Measurements from ENCODE around the gene SLC35F2. TPM values are rescaled to one million over a fixed set of nuclear protein-coding genes. Genes with fewer than 3 reads are reported as not detected.
A peak's percentile ranks its signal among the peaks of the same experiment; 100 is the strongest.

Gene SLC35F2
- polyA plus RNA-seq, 1 of the 3 experiments (the other 2 are of a cell fraction), result 12.4 TPM

DNA sequence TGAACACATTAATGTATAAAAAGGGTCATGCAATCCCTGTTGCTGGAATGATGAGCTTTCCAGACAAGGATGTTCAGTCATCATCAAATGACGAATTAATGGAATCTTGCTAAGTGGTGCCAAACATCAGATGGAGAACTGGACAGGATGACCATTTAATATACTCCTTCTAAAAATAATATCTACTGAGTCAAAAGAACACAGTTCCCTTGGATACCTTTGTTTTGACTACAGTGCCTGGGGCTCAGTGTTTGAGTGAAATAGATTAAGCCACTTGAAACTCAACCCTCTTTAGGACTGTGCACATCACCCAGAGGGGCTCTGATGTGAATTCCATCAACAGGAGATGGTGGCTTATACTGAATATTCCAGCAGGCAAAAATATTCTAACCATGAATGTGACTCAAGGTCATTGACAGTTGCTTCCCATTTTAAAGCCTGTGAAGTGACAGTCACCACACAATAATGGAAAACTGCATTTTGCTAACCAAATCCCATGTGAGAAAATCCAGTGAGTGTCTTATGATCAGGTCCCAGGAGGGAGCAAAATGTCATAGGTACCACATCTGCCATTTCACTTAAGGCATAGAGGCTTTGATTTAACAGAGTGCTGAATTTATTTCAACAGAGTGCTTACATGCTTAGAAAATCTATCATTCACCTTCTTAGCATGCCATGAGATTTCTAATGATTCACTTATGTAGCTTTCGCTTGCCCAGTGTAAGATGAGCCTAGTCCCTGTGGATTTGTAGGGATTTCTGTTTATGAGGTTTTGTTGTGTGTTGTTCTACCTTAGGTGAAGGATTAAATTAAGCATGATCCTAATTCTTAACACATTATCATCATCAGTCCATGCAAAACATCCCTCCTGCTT, 105.4 kb downstream of the SLC35F2 start:
- Histone ChIP-seq H3K27ac (ENCODE audit: low read depth in 2 of 2, low read length in 1 of 2) (peak overlapping the region in 1 of 2 experiments; percentile 44; a peak in 1 of 4 replicates), H4K20me1 (ENCODE audit: insufficient read depth) (no peaks in the 10 kb centered on the region), H3K27me3 (ENCODE audit: insufficient read depth) (no peaks in the 10 kb centered on the region), H3K9me2 (no peaks in the 10 kb centered on the region), H2AFZ (ENCODE audit: low read depth) (no peak overlapping the region), H3K36me3 (replicated peaks in 1 of 2; ENCODE audit: control insufficient read depth in 1 of 2, insufficient read depth in 2 of 2, low read length in 1 of 2) (no peaks in the 10 kb centered on the region), H3K4me2 (no peak overlapping the region), H3F3A (replicated peaks; ENCODE audit: insufficient read depth) (no peaks in the 10 kb centered on the region), H3K9me3 (no peaks in the 10 kb centered on the region), H3K9ac (no peak overlapping the region), H3K4me1 (ENCODE audit: control insufficient read depth in 1 of 2, insufficient read depth in 2 of 2, low read depth in 1 of 2, low read length in 1 of 2) (no peaks in the 10 kb centered on the region), H3K4me3 (ENCODE audit: low read depth in 2 of 2, low read length in 1 of 2) (no peak overlapping the region), H3K79me2 (ENCODE audit: insufficient read depth) (no peaks in the 10 kb centered on the region)
- TF ChIP-seq JUND (IDR thresholded peaks at IDR 0.05) (no peak), FOSL2 (IDR thresholded peaks at IDR 0.05; ENCODE audit: borderline replicate concordance, low read depth) (no peak), SIN3A (IDR thresholded peaks at IDR 0.05; ENCODE audit: borderline replicate concordance, low read depth, low read length) (no peak), RFX5 (IDR thresholded peaks at IDR 0.05; ENCODE audit: low read length) (no peak)
- TF ChIP-seq, protein P1, sequence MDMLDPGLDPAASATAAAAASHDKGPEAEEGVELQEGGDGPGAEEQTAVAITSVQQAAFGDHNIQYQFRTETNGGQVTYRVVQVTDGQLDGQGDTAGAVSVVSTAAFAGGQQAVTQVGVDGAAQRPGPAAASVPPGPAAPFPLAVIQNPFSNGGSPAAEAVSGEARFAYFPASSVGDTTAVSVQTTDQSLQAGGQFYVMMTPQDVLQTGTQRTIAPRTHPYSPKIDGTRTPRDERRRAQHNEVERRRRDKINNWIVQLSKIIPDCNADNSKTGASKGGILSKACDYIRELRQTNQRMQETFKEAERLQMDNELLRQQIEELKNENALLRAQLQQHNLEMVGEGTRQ (IDR thresholded peaks at IDR 0.05; ENCODE audit: borderline replicate concordance, low read depth, low read length), result no peak
- ChIA-PET CTCF (no interaction called here), POLR2A (no interaction called here)
- no peak for DNase-seq
- WGBS (ENCODE audit: low lambda C conversion rate), result 47% methylated on average over 2 of the region's 2 CpGs

DNA sequence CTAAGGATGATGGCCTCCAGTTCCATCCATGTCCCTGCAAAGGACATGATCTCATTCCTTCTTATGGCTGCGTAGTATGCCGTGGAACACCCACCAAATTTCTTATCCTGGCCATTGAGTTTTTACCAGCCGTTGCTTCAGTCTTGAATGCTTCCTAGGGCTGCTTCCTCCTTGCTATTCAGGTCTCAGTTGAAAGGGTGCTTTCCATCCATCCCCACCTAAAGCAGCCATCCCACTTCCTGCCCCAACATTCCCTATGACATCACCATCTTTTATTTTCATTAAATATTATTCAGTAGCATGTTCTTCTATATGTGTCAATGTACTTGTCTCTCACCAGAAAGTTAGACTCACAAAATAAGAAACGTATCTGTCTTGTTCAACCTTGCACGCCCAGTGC, 106.1 kb downstream of the SLC35F2 start:
- H3K9me2 ChIP-seq, result no peaks in the 10 kb centered on the region
- CTCF ChIA-PET, result no interaction called here
- 51% methylated on average over 5 of the region's 5 CpGs for WGBS (ENCODE audit: low lambda C conversion rate)

More for the DNA sequence above, 106.1 kb downstream of the SLC35F2 start:
- Histone ChIP-seq H3K9ac (no peak overlapping the region), H2AFZ (ENCODE audit: low read depth) (no peak overlapping the region), H3F3A (replicated peaks; ENCODE audit: insufficient read depth) (no peaks in the 10 kb centered on the region), H3K36me3 (replicated peaks in 1 of 2; ENCODE audit: control insufficient read depth in 1 of 2, insufficient read depth in 2 of 2, low read length in 1 of 2) (no peaks in the 10 kb centered on the region), H3K9me3 (no peaks in the 10 kb centered on the region), H3K27ac (ENCODE audit: low read depth in 2 of 2, low read length in 1 of 2) (peak overlapping the region in 1 of 2 experiments; percentile 44; a peak in 1 of 4 replicates), H3K79me2 (ENCODE audit: insufficient read depth) (no peaks in the 10 kb centered on the region), H3K4me3 (ENCODE audit: low read depth in 2 of 2, low read length in 1 of 2) (no peak overlapping the region), H3K27me3 (ENCODE audit: insufficient read depth) (no peaks in the 10 kb centered on the region), H3K4me2 (no peak overlapping the region), H4K20me1 (ENCODE audit: insufficient read depth) (no peaks in the 10 kb centered on the region), H3K4me1 (ENCODE audit: control insufficient read depth in 1 of 2, insufficient read depth in 2 of 2, low read depth in 1 of 2, low read length in 1 of 2) (no peaks in the 10 kb centered on the region)
- POLR2A ChIA-PET, result no interaction called here
- no peak for DNase-seq
- TF ChIP-seq, protein P2, sequence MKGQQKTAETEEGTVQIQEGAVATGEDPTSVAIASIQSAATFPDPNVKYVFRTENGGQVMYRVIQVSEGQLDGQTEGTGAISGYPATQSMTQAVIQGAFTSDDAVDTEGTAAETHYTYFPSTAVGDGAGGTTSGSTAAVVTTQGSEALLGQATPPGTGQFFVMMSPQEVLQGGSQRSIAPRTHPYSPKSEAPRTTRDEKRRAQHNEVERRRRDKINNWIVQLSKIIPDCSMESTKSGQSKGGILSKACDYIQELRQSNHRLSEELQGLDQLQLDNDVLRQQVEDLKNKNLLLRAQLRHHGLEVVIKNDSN (IDR thresholded peaks at IDR 0.05; ENCODE audit: borderline replicate concordance, low read depth), result no peak
- TF ChIP-seq RAD21 (IDR thresholded peaks at IDR 0.05; ENCODE audit: low read length) (no peak), ELF1 (IDR thresholded peaks at IDR 0.05) (no peak), SIN3A (IDR thresholded peaks at IDR 0.05; ENCODE audit: borderline replicate concordance, low read depth, low read length) (no peak), SMC3 (IDR thresholded peaks at IDR 0.05; ENCODE audit: low read depth, low read length) (no peak), MXI1 (IDR thresholded peaks at IDR 0.05; ENCODE audit: low read depth, low read length) (no peak), NRF1 (IDR thresholded peaks at IDR 0.05; ENCODE audit: low read depth, low read length) (no peak), RCOR1 (IDR thresholded peaks at IDR 0.05; ENCODE audit: low read length) (no peak), TAF1 (IDR thresholded peaks at IDR 0.05; ENCODE audit: borderline replicate concordance, low read depth, low read length) (no peak), JUND (IDR thresholded peaks at IDR 0.05) (no peak), EZH2phosphoT487 (IDR thresholded peaks at IDR 0.05; ENCODE audit: borderline replicate concordance, low read depth) (no peak), TEAD4 (IDR thresholded peaks at IDR 0.05; ENCODE audit: borderline replicate concordance, insufficient read depth) (no peak)
- TF ChIP-seq, protein P3, sequence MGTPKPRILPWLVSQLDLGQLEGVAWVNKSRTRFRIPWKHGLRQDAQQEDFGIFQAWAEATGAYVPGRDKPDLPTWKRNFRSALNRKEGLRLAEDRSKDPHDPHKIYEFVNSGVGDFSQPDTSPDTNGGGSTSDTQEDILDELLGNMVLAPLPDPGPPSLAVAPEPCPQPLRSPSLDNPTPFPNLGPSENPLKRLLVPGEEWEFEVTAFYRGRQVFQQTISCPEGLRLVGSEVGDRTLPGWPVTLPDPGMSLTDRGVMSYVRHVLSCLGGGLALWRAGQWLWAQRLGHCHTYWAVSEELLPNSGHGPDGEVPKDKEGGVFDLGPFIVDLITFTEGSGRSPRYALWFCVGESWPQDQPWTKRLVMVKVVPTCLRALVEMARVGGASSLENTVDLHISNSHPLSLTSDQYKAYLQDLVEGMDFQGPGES (IDR thresholded peaks at IDR 0.05; ENCODE audit: low read depth, low read length), result no peak
- TF ChIP-seq, protein P4, sequence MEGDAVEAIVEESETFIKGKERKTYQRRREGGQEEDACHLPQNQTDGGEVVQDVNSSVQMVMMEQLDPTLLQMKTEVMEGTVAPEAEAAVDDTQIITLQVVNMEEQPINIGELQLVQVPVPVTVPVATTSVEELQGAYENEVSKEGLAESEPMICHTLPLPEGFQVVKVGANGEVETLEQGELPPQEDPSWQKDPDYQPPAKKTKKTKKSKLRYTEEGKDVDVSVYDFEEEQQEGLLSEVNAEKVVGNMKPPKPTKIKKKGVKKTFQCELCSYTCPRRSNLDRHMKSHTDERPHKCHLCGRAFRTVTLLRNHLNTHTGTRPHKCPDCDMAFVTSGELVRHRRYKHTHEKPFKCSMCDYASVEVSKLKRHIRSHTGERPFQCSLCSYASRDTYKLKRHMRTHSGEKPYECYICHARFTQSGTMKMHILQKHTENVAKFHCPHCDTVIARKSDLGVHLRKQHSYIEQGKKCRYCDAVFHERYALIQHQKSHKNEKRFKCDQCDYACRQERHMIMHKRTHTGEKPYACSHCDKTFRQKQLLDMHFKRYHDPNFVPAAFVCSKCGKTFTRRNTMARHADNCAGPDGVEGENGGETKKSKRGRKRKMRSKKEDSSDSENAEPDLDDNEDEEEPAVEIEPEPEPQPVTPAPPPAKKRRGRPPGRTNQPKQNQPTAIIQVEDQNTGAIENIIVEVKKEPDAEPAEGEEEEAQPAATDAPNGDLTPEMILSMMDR (IDR thresholded peaks at IDR 0.05), result no peak
- TF ChIP-seq, protein P5, sequence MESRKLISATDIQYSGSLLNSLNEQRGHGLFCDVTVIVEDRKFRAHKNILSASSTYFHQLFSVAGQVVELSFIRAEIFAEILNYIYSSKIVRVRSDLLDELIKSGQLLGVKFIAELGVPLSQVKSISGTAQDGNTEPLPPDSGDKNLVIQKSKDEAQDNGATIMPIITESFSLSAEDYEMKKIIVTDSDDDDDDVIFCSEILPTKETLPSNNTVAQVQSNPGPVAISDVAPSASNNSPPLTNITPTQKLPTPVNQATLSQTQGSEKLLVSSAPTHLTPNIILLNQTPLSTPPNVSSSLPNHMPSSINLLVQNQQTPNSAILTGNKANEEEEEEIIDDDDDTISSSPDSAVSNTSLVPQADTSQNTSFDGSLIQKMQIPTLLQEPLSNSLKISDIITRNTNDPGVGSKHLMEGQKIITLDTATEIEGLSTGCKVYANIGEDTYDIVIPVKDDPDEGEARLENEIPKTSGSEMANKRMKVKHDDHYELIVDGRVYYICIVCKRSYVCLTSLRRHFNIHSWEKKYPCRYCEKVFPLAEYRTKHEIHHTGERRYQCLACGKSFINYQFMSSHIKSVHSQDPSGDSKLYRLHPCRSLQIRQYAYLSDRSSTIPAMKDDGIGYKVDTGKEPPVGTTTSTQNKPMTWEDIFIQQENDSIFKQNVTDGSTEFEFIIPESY (IDR thresholded peaks at IDR 0.05; ENCODE audit: borderline replicate concordance, low read depth), result no peak
